Pulmonary artery endothelial cell (primary cell): ENCODE measurements around the gene JCAD. TPM values are rescaled to one million over a fixed set of nuclear protein-coding genes. Genes with fewer than 3 reads are reported as not detected.
"Not testable (repeated sequence)": the region's sequence is repeated elsewhere in the genome, so short reads cannot be mapped to it uniquely, and the experiment has no call there.

Experiments
- DNase-seq: peaks from one replicate; pipeline ENCODE4 v3.0.0-alpha.2; 2011; ENCODE audit warnings: low read depth, low spot score
- total RNA-seq: library from RNA; depleted of rRNA; stranded (reverse); fragments of >200 nt; gene quantifications from 2 replicates; pipeline ENCODE4 v1.2.3, GENCODE V29; 2014

Gene JCAD
- total RNA-seq, 1 donor from 2014 or later = 49.9 TPM

DNA sequence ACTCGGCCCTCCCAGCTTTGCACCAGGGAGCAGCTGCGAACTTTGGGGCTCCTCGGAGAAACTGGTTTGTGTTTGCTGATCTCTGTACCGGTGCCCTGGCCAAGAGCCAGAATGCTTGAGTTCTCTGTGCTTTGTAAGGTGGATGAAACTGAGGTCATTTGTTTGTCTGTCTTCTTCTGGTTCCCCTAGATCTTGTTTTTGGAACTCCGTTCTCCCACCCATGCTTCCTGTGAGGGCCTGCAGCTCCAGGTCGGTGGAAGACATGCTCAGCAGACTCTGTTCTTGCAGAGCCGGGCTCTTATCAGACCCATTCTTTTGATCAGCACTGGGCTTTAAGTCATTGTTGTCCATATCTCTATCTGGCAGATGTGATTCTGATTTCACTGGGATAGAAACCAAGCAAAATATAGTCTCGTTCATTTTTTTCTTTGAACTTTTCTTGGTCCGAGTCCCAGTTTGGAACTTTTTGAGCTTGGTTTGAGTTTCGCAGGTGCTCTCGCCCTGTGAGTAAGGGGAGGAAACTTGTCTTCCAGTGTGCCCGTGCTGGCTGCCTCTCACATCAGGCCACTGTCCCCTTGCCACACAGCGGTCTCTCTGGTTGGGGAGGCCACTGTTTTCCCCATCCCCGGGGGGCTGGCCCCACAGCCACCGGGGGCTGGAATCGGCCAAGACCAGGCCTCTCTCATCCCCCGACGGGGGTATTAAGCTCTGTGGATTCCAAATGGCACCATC, 31.2 kb downstream of the JCAD start:
- DNase-seq = peak; percentile 90

GRCh38 chr10:30027057-30028005, 32.1 kb downstream of the JCAD start:
- no peak for DNase-seq

DNA sequence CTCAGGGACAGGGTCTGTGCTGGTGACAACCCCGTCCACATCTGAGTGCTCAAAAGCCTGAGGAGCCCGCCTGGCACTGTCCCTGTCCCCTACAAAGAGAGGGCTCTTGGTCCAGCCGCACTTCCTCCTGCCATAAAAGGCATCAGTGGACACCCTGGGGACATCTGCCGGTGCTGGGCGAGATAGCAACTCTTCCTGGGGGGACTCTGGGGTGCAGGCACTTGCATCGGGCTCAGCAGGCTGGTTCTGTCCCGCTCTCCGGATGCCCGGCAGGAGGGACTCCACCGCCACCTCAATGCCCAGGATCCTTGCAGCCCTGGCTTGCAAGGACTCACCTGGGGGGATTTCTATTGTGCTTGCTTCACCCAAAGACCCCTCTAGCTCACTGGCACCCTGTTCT, 32.8 kb downstream of the JCAD start:
- no peak for DNase-seq

GRCh38 chr10:30026080-30026479, 33.3 kb downstream of the JCAD start:
- no peak for DNase-seq

DNA sequence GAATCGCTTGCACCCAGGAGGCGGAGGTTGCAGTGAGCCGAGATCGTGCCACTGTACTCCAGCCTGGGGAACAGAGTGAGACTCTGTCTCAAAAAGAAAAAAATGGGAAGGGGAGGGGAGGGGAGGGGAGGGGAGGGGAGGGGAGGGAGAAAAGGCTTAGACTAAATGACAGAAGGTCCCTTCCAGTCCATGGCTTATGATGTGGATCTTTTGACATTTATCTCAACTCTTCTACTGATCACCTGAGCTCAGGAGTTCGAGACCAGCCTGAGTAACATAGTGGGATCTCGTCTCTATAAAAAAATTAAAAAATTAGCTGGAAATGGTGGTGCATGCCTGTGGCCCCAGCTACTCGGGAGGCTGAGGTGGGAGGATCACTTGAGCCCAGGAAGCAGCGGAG, 34.0 kb downstream of the JCAD start:
- not testable (repeated sequence) for DNase-seq

- no peak for DNase-seq
Observed at GRCh38 chr10:30022590-30022989, 36.8 kb downstream of the JCAD start.

DNA sequence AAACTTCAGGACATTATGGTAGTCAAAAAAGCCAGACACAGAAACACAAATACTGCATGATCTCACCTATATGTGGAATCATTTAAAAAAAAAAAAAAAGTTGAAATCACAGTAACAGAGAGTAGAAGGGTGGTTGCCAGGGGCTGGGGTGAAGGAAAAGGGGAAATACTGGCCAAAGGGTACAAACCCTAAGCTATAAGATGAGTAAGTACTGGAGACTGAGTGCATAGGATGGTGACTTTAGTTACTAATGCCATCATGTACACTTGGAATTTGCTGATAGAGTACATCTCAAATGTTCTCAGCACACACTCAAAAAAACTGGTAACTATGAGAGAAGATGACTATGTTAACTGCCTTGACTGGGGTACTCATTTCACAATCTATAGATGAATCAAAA, 39.9 kb downstream of the JCAD start:
- DNase-seq = no peak

- DNase-seq = no peak
Observed at GRCh38 chr10:30018496-30018895, 40.9 kb downstream of the JCAD start.

GRCh38 chr10:30017966-30018365, 41.4 kb downstream of the JCAD start:
- DNase-seq = no peak

- DNase-seq = no peak
Observed at GRCh38 chr10:30017556-30017955, 41.8 kb downstream of the JCAD start.

DNA sequence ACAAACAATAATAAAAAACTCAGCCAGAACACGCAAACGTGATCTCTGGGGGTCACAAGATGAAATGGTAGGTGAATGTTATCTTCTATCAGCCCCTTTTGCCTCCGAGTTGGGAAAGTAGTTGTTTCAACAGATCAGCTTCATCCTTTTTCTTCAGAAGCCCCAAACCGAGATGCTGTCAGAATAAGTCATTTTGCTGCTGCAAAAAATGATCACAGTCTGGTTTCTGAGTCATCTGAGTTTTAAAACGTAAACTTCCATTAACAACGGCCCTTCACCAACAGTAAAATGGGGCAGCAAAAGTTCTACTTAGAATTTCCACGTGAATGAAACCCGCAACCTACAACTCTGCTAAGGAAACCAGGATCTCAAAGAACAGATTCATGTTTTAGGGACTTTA, 44.9 kb downstream of the JCAD start:
- DNase-seq = no peak

DNA sequence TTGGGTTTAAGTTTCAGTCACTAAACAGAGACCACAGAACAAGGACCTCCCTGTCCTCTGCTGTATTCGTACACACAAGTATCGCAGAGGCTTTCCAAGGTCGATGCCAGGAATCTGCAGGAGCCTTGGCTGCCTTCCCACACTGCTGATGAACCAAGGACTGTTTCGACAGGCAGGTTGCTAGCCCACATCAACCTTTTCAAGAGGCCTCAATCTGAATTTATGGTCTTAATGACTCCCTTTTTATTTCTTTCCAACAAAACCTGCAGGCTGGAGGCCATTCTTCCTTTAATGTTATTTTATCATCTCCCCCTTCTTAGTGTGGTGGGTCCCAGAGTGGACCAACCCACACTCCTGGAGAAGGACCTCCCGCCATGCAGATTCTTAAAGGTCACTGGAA, 45.6 kb downstream of the JCAD start:
- DNase-seq = no peak

DNA sequence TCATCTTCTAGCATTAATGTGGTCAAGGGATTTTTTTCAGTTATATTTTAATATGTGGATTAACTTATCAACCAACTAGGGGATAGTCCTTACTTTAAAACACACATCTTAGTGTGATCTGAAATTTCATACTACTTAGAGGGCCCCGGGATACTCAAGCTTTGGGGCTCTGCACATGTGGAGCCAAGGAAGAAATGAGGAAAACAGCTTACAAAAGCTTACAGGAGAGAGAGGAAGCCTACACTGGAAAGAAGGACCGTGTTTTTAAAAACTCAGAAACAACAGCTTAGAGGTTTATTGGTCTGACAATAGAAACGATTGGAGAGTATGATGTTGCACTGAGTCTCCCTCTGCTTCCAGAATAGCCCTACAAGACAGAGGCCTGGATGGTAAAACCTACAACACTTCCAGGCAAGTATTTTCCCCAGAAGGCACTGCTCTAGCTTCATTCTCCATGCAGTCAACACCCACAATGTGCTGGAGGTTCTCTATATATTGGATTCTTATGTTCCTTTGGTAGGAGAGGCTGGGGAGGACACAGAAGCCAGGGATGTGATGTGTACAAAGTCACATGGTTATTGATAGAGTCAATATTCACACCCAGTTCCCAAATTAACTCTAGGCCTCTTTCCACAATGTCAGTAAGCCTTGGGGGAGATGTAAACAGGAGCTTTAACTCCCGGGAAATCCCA, 47.3 kb downstream of the JCAD start:
- DNase-seq = no peak

DNA sequence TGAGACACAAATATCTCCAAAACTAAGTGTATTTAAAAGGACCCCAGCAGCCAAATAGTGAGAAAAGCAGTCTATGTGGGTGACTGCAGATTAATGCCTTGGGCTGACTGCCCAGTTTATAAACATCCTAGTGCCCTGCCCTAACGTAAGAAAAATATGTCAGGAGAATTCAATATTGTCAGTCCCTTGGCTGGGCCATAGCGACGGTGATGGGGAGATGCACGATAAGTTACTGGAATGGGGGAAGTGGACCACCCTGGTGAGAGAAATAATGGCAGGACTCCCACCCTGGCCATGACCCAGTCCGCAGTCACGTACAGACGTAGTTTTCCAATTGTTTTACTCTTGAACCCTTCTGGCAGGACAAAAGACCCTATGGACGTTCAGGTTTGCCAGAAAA, 48.0 kb downstream of the JCAD start:
- no peak for DNase-seq

DNA sequence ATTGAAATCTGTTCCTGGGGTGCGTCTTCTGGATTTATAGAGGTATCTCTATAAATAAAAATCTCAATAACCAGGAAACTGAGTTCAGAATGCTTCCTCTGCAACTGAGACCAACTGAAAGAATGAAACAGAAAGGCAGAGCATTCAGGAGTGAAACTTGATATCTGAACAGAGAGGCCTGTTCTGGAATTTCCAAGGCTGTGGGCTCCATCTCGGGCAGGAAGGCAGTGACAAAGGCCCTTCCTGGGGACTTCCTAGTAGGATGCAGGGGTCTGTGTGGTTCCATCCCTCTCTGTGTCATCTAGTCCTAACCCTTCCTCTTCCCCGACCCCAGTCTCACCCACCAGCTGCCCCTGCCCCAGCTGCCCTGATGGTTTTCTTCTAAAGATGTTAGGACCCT, 52.0 kb downstream of the JCAD start:
- no peak for DNase-seq

DNA sequence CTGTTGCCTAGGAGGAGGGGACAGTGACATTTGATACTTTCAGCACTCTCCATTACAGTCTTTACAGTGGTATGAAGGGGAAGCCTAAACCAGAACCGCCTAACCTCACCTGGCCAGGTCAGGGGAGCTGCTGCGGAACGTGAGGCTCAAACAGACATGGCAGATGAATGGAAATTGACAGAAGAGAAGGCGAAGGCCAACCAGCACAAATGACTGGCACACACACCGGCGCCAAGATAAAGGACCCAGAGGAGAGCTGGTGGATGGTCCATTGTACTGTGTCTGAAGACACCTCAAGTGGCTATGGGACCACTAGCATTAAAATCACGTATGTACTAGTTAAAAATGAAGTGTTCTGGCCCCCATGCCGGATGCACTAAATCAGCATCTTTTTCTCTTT, 53.0 kb downstream of the JCAD start:
- DNase-seq = no peak

GRCh38 chr10:30005116-30005515, 54.3 kb downstream of the JCAD start:
- not testable (repeated sequence) for DNase-seq

- peak; percentile 68 for DNase-seq
Observed at GRCh38 chr10:30002426-30003266, 56.7 kb downstream of the JCAD start.

DNA sequence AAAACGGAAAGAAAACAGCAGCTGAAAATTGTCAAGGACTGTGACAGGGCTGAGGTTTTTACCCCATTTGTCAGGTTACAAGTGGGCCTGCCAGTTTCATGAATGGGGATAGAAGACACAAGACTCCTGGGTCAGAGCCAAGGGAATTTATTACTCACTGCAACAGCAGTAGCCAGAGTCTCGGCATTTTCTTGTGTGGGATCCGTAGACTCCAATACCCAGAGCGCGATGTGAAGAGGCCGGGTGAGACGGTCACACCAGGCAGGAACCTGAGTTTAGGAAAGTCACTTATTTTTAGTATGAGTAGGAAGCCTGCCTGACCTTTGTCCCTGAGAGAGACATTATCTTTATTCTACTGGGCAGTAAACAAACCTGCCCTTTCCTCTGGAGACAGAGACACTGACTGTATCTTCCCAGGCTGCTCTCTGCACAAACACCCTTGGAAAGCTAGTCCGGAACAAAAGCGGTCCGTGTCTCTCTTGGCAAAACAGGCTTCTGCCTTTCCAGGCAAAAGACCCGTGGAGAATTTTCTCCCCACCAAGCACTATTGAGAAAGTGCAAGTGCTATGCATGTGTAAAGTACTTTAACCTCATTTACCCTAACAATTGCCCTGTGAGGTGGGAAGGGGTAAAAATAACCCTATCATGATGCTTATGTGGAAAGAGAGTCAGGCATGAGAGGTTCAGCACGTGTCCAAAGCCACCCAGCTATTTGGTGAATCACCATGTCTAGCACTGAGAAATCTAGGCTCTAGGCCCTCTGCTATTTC, 58.4 kb downstream of the JCAD start:
- DNase-seq = peak; percentile 61

DNA sequence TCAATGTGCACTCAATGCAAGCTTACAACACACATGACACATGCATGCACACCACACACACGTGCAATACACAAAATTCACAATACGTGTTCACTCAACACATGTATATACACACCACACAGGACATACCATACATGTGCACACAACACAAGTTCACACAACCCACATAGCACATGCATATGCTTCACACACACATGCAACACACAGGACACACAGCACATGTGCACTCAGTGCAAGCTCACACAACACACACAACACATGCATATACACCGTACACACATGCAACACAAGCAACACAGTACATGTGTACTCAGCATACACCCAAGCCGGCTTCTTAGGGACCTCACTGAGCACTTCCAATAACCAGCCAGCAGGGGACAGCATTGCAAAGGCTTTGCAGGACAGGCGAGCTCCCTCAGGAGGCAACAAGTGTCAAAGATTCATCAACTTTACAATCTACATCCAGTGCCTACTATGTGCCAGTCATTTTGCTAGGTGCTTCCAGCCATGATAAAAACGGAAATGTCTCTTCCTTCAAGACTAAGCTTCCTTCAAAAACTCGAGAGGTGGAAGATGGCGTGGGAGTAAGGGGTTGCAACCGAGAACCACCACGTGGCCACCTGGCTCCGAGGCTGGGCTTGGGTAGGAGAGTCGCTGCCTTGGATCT, 61.1 kb downstream of the JCAD start:
- DNase-seq = peak; percentile 58
